Neutrophil (primary cell): Measurements from ENCODE around the gene OTOA.
A peak's percentile ranks its signal among the peaks of the same experiment; 100 is the strongest.
"Not testable (repeated sequence)": the region's sequence is repeated elsewhere in the genome, so short reads cannot be mapped to it uniquely, and the experiment has no call there.

Experiments
- H3K27ac ChIP-seq: fragments of 200-600 bp; sonication (generic); 2 replicates; pipeline ENCODE4 v1.5.1; 2016; ENCODE audit warnings: mild to moderate bottlenecking, moderate library complexity
- H3K27me3 ChIP-seq: fragments of 200-600 bp; sonication (generic); 2 replicates; pipeline ENCODE4 v1.6.0; 2016; ENCODE audit warnings: mild to moderate bottlenecking
- H3K36me3 ChIP-seq: fragments of 200-600 bp; sonication (generic); 2 replicates; pipeline ENCODE4 v1.5.1; 2017
- H3K4me1 ChIP-seq, 2 experiments: fragments of 200-600 bp in 1 of 2; sonication (generic) in 1 of 2; 1 replicate in 1 of 2; 2 replicates in 1 of 2; pipeline versions ENCODE4 v1.5.1 to v1.6.1; 2013 to 2016; ENCODE audit warnings: low read depth in 1 of 2, low read length in 1 of 2, mild to moderate bottlenecking in 1 of 2, moderate library complexity in 1 of 2; ENCODE audit not compliant: control insufficient read depth in 1 of 2, insufficient read depth in 1 of 2
- H3K4me3 ChIP-seq, 2 experiments: fragments of 200-600 bp in 1 of 2; sonication (generic) in 1 of 2; 1 replicate in 1 of 2; 2 replicates in 1 of 2; pipeline ENCODE4 v1.5.1; 2013 to 2016; ENCODE audit warnings: low read depth in 1 of 2, low read length in 1 of 2, mild to moderate bottlenecking in 1 of 2, moderate library complexity in 1 of 2
- H3K9me3 ChIP-seq: fragments of 200-600 bp; sonication (generic); 2 replicates; pipeline ENCODE4 v1.5.1; 2016
- TF ChIP-seq, protein P1 (sequence below): fragments of 200-600 bp; sonication (generic); IDR thresholded peaks from 2 replicates; pipeline ENCODE4 v1.5.1; 2016; ENCODE audit warnings: antibody characterized with exemption

The OTOA gene

GRCh38 chr16:21704733-21705132 lies 41.0 kb downstream of the OTOA start:
- H3K27me3 ChIP-seq: peaks cover 28% of the 10 kb centered on the region
- H3K27ac ChIP-seq: no peak overlapping the region
- H3K4me3 ChIP-seq: no peak overlapping the region
- no peaks in the 10 kb centered on the region for H3K9me3 ChIP-seq
- H3K36me3 ChIP-seq: no peaks in the 10 kb centered on the region
- TF ChIP-seq, protein P1, sequence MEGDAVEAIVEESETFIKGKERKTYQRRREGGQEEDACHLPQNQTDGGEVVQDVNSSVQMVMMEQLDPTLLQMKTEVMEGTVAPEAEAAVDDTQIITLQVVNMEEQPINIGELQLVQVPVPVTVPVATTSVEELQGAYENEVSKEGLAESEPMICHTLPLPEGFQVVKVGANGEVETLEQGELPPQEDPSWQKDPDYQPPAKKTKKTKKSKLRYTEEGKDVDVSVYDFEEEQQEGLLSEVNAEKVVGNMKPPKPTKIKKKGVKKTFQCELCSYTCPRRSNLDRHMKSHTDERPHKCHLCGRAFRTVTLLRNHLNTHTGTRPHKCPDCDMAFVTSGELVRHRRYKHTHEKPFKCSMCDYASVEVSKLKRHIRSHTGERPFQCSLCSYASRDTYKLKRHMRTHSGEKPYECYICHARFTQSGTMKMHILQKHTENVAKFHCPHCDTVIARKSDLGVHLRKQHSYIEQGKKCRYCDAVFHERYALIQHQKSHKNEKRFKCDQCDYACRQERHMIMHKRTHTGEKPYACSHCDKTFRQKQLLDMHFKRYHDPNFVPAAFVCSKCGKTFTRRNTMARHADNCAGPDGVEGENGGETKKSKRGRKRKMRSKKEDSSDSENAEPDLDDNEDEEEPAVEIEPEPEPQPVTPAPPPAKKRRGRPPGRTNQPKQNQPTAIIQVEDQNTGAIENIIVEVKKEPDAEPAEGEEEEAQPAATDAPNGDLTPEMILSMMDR: no peak
- peaks cover 5 to 6% of the 10 kb centered on the region in 2 experiments for H3K4me1 ChIP-seq

- H3K4me1 ChIP-seq: peaks cover 5 to 6% of the 10 kb centered on the region in 2 experiments
- no peaks in the 10 kb centered on the region for H3K36me3 ChIP-seq
- no peaks in the 10 kb centered on the region for H3K9me3 ChIP-seq
- H3K27ac ChIP-seq: no peak overlapping the region
- TF ChIP-seq, protein P1: peak; percentile 87
- no peak overlapping the region for H3K4me3 ChIP-seq
- H3K27me3 ChIP-seq: peaks cover 19% of the 10 kb centered on the region
Measured at GRCh38 chr16:21708533-21709115, 44.9 kb downstream of the OTOA start.

- no peak overlapping the region for H3K4me3 ChIP-seq
- H3K27me3 ChIP-seq: peaks cover 4% of the 10 kb centered on the region
- TF ChIP-seq, protein P1: no peak
- H3K4me1 ChIP-seq: peaks cover 5 to 6% of the 10 kb centered on the region in 2 experiments
- no peak overlapping the region for H3K27ac ChIP-seq
- no peaks in the 10 kb centered on the region for H3K9me3 ChIP-seq
- H3K36me3 ChIP-seq: no peaks in the 10 kb centered on the region
Measured at GRCh38 chr16:21710938-21711337, 47.2 kb downstream of the OTOA start.

DNA sequence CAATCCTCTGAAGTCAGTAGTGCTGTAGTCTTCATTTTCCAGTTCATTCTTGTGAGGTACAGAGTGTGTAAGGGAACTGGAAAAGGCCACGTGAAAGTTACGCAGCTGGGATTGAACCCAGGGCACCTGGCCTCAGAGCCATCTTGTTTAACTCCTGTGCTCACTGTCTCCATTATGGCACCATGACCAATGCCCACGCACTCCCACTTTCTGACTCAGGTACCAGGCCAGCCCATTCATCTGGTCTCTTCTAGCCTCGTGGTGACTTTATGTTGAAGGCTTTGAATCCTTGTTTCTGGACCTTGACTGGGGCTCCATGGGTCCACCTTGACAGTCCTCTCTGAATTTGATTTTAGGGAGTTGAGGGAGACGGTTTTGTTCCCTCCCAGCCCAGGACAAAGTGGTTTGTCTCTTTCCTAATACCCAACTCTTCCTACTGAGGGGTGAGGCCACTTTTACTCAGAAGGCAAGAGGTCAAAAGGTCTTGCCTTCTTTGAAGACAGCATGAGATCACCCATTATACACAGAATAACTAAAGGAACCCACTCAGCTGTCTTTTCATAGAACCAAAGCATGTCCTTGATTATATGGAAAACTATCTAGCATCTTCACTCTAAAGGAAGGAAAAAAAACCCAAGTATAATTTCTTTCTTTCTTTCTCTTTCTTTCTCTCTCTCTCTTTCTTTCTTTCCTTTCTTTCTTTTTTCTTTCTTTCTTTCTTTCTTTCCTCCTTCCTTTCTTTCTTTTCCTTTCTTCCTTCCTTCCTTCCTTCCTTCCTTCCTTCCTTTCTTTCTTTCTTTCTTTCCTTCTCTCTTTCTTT lies 50.0 kb downstream of the OTOA start:
- H3K4me3 ChIP-seq: no peak overlapping the region
- TF ChIP-seq, protein P1: no peak
- no peaks in the 10 kb centered on the region for H3K27me3 ChIP-seq
- no peaks in the 10 kb centered on the region for H3K36me3 ChIP-seq
- peaks cover 0 to under 1% of the 10 kb centered on the region in 2 experiments for H3K4me1 ChIP-seq
- H3K27ac ChIP-seq: no peak overlapping the region
- no peaks in the 10 kb centered on the region for H3K9me3 ChIP-seq

- H3K9me3 ChIP-seq, H3K4me3 ChIP-seq, H3K4me1 ChIP-seq, H3K27me3 ChIP-seq, H3K27ac ChIP-seq, H3K36me3 ChIP-seq: not testable (repeated sequence)
Measured at GRCh38 chr16:21714369-21714618, 50.5 kb downstream of the OTOA start.

GRCh38 chr16:21717608-21718007 lies 53.8 kb downstream of the OTOA start:
- Histone ChIP-seq H3K9me3 (no peaks in the 10 kb centered on the region), H3K27me3 (no peaks in the 10 kb centered on the region), H3K36me3 (no peaks in the 10 kb centered on the region), H3K4me3 (no peak overlapping the region), H3K27ac (no peak overlapping the region), H3K4me1 (no peaks in the 10 kb centered on the region)
- TF ChIP-seq, protein P1: no peak
